ACC112 (cell line): ENCODE data around the gene SLC10A3.

Experiments used
- H2AFZ ChIP-seq: fragments of 200-600 bp; sonication (generic); one replicate; pipeline ENCODE4 v1.6.0; 2017; ENCODE audit warnings: antibody characterized with exemption, low read length; ENCODE audit not compliant: unreplicated experiment
- H3K27ac ChIP-seq: fragments of 200-600 bp; sonication (generic); 2 replicates; pipeline ENCODE4 v1.5.1; 2014; ENCODE audit warnings: low read depth, mild to moderate bottlenecking, antibody characterized with exemption, low read length, moderate library complexity
- H3K27me3 ChIP-seq: fragments of 200-600 bp; sonication (generic); 2 replicates; pipeline ENCODE4 v1.6.1; 2014; ENCODE audit warnings: mild to moderate bottlenecking, antibody characterized with exemption, low read length, moderate library complexity, mixed read lengths; ENCODE audit not compliant: insufficient read depth
- H3K36me3 ChIP-seq: fragments of 200-600 bp; sonication (generic); 2 replicates; pipeline ENCODE4 v1.6.1; 2016; ENCODE audit warnings: mild to moderate bottlenecking, antibody characterized with exemption, low read length, moderate library complexity, mixed read lengths; ENCODE audit not compliant: insufficient read depth
- H3K4me1 ChIP-seq: fragments of 200-600 bp; sonication (generic); one replicate; pipeline ENCODE4 v1.6.1; 2016; ENCODE audit warnings: low read length, mixed read lengths; ENCODE audit not compliant: insufficient read depth, unreplicated experiment, control insufficient read depth
- H3K4me3 ChIP-seq: fragments of 200-600 bp; sonication (generic); 2 replicates; pipeline ENCODE4 v1.5.1; 2014; ENCODE audit warnings: mild to moderate bottlenecking, low read depth, low read length
- H3K79me2 ChIP-seq: fragments of 200-600 bp; sonication (generic); one replicate; pipeline ENCODE4 v1.6.0; 2016; ENCODE audit warnings: low read length; ENCODE audit not compliant: control insufficient read depth, unreplicated experiment, insufficient read depth

The SLC10A3 gene

GRCh38 chrX:154470914-154471568 lies 19.4 kb downstream of the SLC10A3 start:
- Histone ChIP-seq H3K27me3 (no peaks in the 10 kb centered on the region), H3K27ac (no peak overlapping the region), H3K4me3 (no peak overlapping the region), H2AFZ (no peak overlapping the region), H3K4me1 (no peaks in the 10 kb centered on the region), H3K79me2 (no peaks in the 10 kb centered on the region), H3K36me3 (no peaks in the 10 kb centered on the region)

GRCh38 chrX:154470434-154470833 lies 20.0 kb downstream of the SLC10A3 start:
- no peaks in the 10 kb centered on the region for H3K27me3 ChIP-seq
- no peak overlapping the region for H2AFZ ChIP-seq
- no peaks in the 10 kb centered on the region for H3K4me1 ChIP-seq
- no peaks in the 10 kb centered on the region for H3K79me2 ChIP-seq
- H3K27ac ChIP-seq, result no peak overlapping the region
- no peaks in the 10 kb centered on the region for H3K36me3 ChIP-seq
- H3K4me3 ChIP-seq, result no peak overlapping the region

GRCh38 chrX:154469880-154470279 lies 20.5 kb downstream of the SLC10A3 start:
- H3K79me2 ChIP-seq, result no peaks in the 10 kb centered on the region
- no peaks in the 10 kb centered on the region for H3K27me3 ChIP-seq
- H2AFZ ChIP-seq, result no peak overlapping the region
- no peaks in the 10 kb centered on the region for H3K36me3 ChIP-seq
- no peaks in the 10 kb centered on the region for H3K4me1 ChIP-seq
- no peak overlapping the region for H3K27ac ChIP-seq
- H3K4me3 ChIP-seq, result no peak overlapping the region

- Histone ChIP-seq H3K4me3 (no peak overlapping the region), H3K27me3 (no peaks in the 10 kb centered on the region), H3K79me2 (no peaks in the 10 kb centered on the region), H3K4me1 (no peaks in the 10 kb centered on the region), H3K36me3 (no peaks in the 10 kb centered on the region), H3K27ac (no peak overlapping the region), H2AFZ (no peak overlapping the region)
Observed at GRCh38 chrX:154469114-154469513, 21.3 kb downstream of the SLC10A3 start.

- H3K4me1 ChIP-seq, result no peaks in the 10 kb centered on the region
- no peaks in the 10 kb centered on the region for H3K27me3 ChIP-seq
- H3K27ac ChIP-seq, result no peak overlapping the region
- H3K4me3 ChIP-seq, result no peak overlapping the region
- no peaks in the 10 kb centered on the region for H3K79me2 ChIP-seq
- no peak overlapping the region for H2AFZ ChIP-seq
- no peaks in the 10 kb centered on the region for H3K36me3 ChIP-seq
Observed at GRCh38 chrX:154468217-154468616, 22.2 kb downstream of the SLC10A3 start.

GRCh38 chrX:154467556-154467955 lies 22.9 kb downstream of the SLC10A3 start:
- Histone ChIP-seq H3K36me3 (no peaks in the 10 kb centered on the region), H3K27me3 (no peaks in the 10 kb centered on the region), H3K79me2 (no peaks in the 10 kb centered on the region), H2AFZ (no peak overlapping the region), H3K4me3 (no peak overlapping the region), H3K27ac (no peak overlapping the region), H3K4me1 (no peaks in the 10 kb centered on the region)

- Histone ChIP-seq H3K27ac (no peak overlapping the region), H3K79me2 (no peaks in the 10 kb centered on the region), H3K4me1 (no peaks in the 10 kb centered on the region), H2AFZ (no peak overlapping the region), H3K27me3 (no peaks in the 10 kb centered on the region), H3K4me3 (no peak overlapping the region), H3K36me3 (no peaks in the 10 kb centered on the region)
Observed at GRCh38 chrX:154466907-154467306, 23.5 kb downstream of the SLC10A3 start.

- Histone ChIP-seq H2AFZ (no peak overlapping the region), H3K27ac (no peak overlapping the region), H3K27me3 (no peaks in the 10 kb centered on the region), H3K79me2 (peaks cover 7% of the 10 kb centered on the region), H3K4me3 (no peak overlapping the region), H3K4me1 (no peaks in the 10 kb centered on the region), H3K36me3 (no peaks in the 10 kb centered on the region)
Observed at GRCh38 chrX:154466036-154466435, 24.4 kb downstream of the SLC10A3 start.

- Histone ChIP-seq H3K4me3 (no peak overlapping the region), H3K79me2 (peaks cover 11% of the 10 kb centered on the region), H3K27me3 (no peaks in the 10 kb centered on the region), H2AFZ (no peak overlapping the region), H3K36me3 (no peaks in the 10 kb centered on the region), H3K4me1 (no peaks in the 10 kb centered on the region), H3K27ac (no peak overlapping the region)
Observed at GRCh38 chrX:154465601-154466000, 24.8 kb downstream of the SLC10A3 start.

GRCh38 chrX:154464806-154465365 lies 25.5 kb downstream of the SLC10A3 start:
- no peak overlapping the region for H3K27ac ChIP-seq
- H3K4me1 ChIP-seq, result no peaks in the 10 kb centered on the region
- H3K27me3 ChIP-seq, result no peaks in the 10 kb centered on the region
- peaks cover 19% of the 10 kb centered on the region for H3K79me2 ChIP-seq
- H3K4me3 ChIP-seq, result no peak overlapping the region
- no peak overlapping the region for H2AFZ ChIP-seq
- H3K36me3 ChIP-seq, result no peaks in the 10 kb centered on the region

GRCh38 chrX:154463611-154464220 lies 26.7 kb downstream of the SLC10A3 start:
- Histone ChIP-seq H3K4me3 (no peak overlapping the region), H3K4me1 (no peaks in the 10 kb centered on the region), H3K36me3 (no peaks in the 10 kb centered on the region), H2AFZ (no peak overlapping the region), H3K27ac (no peak overlapping the region), H3K79me2 (peaks cover 30% of the 10 kb centered on the region), H3K27me3 (no peaks in the 10 kb centered on the region)
